HPDE6-E6E7 (cell line): ENCODE results near the gene TCEAL7.

Experiments
- DNase-seq: peaks from one replicate; pipeline ENCODE4 v3.0.0; 2011; ENCODE audit warnings: missing footprints; ENCODE audit errors: extremely low spot score

TCEAL7 gene

DNA sequence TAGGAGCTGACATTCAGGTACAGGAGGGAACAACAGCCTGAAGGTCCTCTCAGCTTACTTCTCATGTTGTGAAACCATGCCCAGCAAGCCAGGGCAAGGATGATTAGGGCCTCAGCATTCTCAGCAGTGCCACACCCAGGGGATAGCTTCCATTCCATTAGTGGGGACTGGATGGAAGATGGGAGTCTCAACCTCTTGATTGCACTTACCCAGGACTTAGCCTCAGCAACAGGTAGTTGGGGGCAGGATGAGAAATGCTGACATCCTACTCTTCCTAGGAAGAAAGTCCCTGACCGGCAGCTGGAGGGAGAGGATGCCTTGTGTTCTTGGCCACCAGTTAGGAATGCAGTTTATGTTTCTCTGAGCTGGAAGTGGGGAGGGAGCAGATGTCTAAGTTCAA, 37.5 kb downstream of the TCEAL7 start:
- DNase-seq, result no peak

DNA sequence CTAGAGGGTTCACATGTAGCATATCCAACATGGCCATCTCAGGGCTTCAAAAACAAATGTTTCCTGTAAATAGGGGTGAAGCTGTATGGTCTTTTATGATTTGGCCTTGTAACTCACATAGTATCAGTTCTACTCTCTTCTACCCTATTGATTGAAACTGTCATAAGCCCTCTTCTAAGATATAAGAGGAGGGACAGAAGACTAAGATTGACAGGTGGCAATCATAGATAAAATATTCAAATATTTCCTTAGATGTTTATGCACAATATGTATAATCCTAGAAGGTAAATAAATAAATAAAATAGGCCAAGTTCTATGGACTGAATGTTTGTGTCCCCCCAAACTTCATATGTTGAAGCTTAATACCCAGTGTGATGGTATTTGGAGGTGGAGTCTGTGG, 39.4 kb downstream of the TCEAL7 start:
- no peak for DNase-seq

DNA sequence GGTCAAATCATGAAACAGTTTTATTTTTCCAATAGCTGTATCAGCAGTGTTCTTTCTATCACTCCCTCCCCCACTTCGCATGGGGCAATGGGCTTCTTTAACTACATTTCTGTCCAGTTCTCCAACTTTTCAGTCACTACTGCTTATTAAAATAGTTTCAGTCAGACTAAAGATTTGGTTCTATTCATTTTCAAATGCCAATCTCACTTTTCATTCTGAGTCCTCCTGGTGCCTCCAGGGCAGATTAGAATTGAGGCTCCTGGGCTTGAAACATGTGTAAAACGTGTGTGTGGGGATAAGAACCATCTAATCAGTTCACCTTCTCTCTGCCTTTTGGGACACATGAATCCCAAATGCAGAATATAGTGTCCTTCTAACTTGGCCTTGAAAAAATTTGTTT, 42.8 kb downstream of the TCEAL7 start:
- DNase-seq, result no peak

DNA sequence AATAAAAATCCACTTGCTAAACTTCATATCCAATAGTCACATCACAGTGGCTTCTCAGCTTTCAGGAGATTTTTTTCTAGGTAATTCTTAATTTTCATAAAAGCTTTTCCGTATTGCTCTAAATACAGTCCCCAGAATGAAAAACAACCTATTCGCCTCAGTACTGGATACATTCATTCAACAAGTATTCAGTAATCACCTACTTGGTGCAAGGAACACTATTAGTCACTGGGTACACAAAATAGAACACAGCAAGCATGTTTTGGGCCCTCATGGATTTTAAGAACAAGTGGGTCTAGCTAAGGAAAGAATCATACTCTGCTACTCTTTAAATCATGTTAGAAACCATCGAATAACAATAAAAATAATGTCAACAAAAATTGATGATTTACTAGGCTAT, 43.5 kb downstream of the TCEAL7 start:
- DNase-seq, result no peak

DNA sequence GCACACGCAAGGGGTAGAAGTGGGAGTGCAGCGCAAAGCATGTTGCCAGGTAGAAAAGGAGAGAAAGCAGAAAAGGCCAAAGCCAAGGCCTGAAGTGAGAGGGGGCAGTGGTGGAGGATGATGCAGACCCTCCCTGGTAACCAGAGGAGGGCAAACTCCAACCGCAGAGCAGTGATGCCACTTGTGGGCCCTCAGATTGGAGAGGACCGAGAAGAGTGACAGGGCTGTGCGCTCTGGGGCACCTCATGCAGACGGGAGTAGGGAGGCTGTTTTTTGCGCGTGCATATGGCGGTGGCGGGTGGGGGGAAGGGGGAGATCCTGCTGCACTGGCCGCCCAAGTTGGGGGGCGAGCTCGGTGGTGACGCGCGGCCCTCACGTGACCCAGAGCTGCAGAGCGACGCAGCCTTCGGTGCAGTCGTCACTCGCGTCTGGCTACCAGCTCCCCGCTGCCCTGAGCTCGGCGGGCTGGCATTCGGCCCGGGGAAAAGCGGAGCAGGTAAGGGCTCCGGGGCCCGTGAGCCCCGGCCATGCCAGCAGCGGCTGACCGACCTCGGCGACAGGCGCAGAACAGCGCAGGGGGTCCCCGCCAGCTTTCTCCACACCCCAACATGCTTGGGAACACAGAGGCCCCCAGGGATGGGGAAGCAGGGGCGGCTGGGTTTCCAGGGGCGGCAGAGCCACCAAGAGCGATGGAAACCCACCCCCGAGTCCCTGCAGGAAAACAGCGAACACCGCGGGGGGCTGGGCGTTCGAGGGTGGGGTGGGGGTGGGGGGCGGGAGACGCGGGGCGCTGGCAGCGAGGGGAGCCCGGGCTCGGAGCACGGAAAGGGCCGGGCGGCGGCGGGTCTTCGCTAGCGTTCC, 46.3 kb downstream of the TCEAL7 start, which contains the start of gene BEX3:
TSS of gene BEX3 (plus strand) at position 421 of the 861 bp plus-strand sequence. CDS start 984 bp downstream, outside the sequence.
- no peak for DNase-seq

DNA sequence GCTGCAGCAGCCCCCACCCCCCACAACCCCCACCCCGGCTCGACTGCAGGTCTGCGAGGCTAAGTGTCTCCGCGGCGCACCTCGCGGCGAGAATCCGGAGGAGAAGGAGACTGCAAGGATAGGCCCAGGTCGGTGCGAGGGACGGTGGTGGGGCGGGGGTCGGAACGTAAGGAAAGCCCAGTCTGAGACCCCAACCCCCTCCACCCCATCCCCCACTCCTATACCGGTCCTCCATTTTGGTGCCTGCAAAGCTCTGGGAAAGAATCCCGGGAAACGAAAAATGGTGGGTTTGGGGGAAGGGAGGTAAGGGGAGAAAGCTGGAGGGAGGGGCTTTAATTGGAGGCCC, 46.9 kb downstream of the TCEAL7 start:
- no peak for DNase-seq

DNA sequence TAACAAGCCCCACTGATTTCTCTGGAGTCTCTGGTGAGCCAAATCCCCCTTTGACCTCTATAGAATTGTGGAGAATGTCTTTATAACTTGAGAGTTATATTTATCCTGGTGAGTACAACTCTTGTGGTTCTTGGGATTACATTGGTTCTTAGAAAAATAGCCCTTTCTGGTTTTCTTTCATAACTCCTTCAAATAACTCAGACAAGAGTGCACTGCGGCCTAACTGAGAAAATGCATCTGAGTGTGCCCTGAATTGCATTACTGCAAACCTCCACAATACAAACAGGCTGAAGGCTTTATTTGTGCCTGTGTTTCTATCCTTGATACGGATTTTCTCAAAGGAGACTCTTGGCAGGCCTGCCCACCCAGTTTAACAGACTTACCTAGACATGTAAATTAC, 49.0 kb downstream of the TCEAL7 start:
- DNase-seq, result no peak
